Spleen (tissue), 11 donors: ENCODE measurements around the gene FBXO22. TPM values are rescaled to one million over a fixed set of nuclear protein-coding genes. Genes with fewer than 3 reads are reported as not detected.
"Not testable (repeated sequence)": the region's sequence is repeated elsewhere in the genome, so short reads cannot be mapped to it uniquely, and the experiment has no call there.

ENCODE experiments used
- DNase-seq: peaks from one replicate; pipeline ENCODE4 v3.0.0-alpha.2; 2020
- H3K27ac ChIP-seq, 8 donors: fragments of 200-600 bp; sonication (generic) in 7 of 8; 1 replicate in 4 of 8; 2 replicates in 4 of 8; pipeline versions ENCODE4 v1.5.0 to v1.8.0; 2016 to 2021; ENCODE audit warnings: inconsistent platforms in 4 of 8, mild to moderate bottlenecking in 4 of 8, moderate library complexity in 1 of 8
- H3K27me3 ChIP-seq, 7 donors: fragments of 200-600 bp; sonication (generic) in 6 of 7; replicated peaks in 1 of 7; 1 replicate in 4 of 7; 2 replicates in 3 of 7; pipeline versions ENCODE4 v1.5.0 to v1.8.0; 2016 to 2021; ENCODE audit warnings: inconsistent platforms in 3 of 7, mild to moderate bottlenecking in 1 of 7
- H3K36me3 ChIP-seq, 6 donors: fragments of 200-600 bp; sonication (generic) in 5 of 6; 1 replicate in 4 of 6; 2 replicates in 2 of 6; pipeline versions ENCODE4 v1.5.0 to v1.8.0; 2016 to 2021; ENCODE audit warnings: inconsistent platforms in 2 of 6
- H3K4me1 ChIP-seq, 6 donors: fragments of 200-600 bp; sonication (generic) in 5 of 6; 1 replicate in 3 of 6; 2 replicates in 3 of 6; pipeline versions ENCODE4 v1.5.0 to v1.8.0; 2016 to 2021; ENCODE audit warnings: inconsistent platforms in 3 of 6
- H3K4me3 ChIP-seq, 8 donors: fragments of 200-600 bp; sonication (generic) in 7 of 8; 1 replicate in 4 of 8; 2 replicates in 4 of 8; pipeline versions ENCODE4 v1.5.0 to v1.8.0; 2016 to 2021; ENCODE audit warnings: inconsistent platforms in 4 of 8, mild to moderate bottlenecking in 4 of 8, moderate library complexity in 2 of 8
- H3K9me3 ChIP-seq, 8 donors: fragments of 200-600 bp; sonication (generic) in 7 of 8; 1 replicate in 4 of 8; 2 replicates in 4 of 8; pipeline versions ENCODE4 v1.5.0 to v1.8.0; 2016 to 2021; ENCODE audit warnings: inconsistent platforms in 4 of 8
- POLR2A ChIP-seq, 3 donors: fragments of 450-650 bp; IDR thresholded peaks; one replicate each; pipeline ENCODE4 v1.5.1; 2017; ENCODE audit warnings: antibody characterized with exemption in 3 of 3, mild to moderate bottlenecking in 1 of 3
- POLR2AphosphoS5 ChIP-seq, 3 donors: sonication (generic); formaldehyde crosslinking; IDR thresholded peaks; one replicate each; pipeline ENCODE4 v1.5.1; 2017; ENCODE audit warnings: antibody characterized with exemption in 3 of 3
- WGBS, 5 donors: extraction: QIAGEN DNeasy Blood & Tissue Kit in 3 of 5; methylation state at CpG; one replicate each; pipeline versions ENCODE4 v1.1.5 to v1.1.7; 2013 to 2018; 5-methylcytosine and 5-hydroxymethylcytosine counted together
- intact Hi-C: fragments of 100-400 bp; cut with DNase I; formaldehyde crosslinking; loops from one replicate; pipeline ENCODE4 v1.15.0; 2023; ENCODE audit warnings: low total_unique reads
- polyA plus RNA-seq, 3 donors: library from polyadenylated mRNA; stranded (reverse); fragments of 200-250 nt; gene quantifications; one replicate each; pipeline ENCODE4 v1.2.1, GENCODE V29; 2013
- total RNA-seq, 7 donors: library from RNA; depleted of rRNA in 3 of 7; stranded (reverse); fragments of >200 nt in 3 of 7; fragmentation: NEBNext Ultra II Directional in 4 of 7; extraction: Animal tissue kit (Norgen Biotek cat#: 25700) in 4 of 7; gene quantifications; one replicate each; pipeline versions ENCODE4 v1.1.0 to v1.2.1, GENCODE V29; 2016 to 2021
- TF ChIP-seq, protein P1 (sequence below), 11 experiments: fragments of 200-600 bp in 7 of 11; fragments of 450-650 bp in 4 of 11; sonication (generic) in 4 of 11; IDR thresholded peaks in 8 of 11; conservative IDR thresholded peaks in 3 of 11; 1 replicate in 7 of 11; 2 replicates in 4 of 11; pipeline versions ENCODE4 v1.4.0 to v1.8.0; 2016 to 2021; ENCODE audit warnings: antibody characterized with exemption in 11 of 11, inconsistent platforms in 4 of 11, mild to moderate bottlenecking in 1 of 11
- donor health status: healthy with polysubstance abuse.
- donor health status: DM: no; HTN: no; CAD: no; lungs with moderate emphysema.
- donor health status: DM: no; HTN: no; CAD: no.
- donor health status: Bipolar disorder and iron deficiency.
- donor health status: healthy.
- donor health status: DM: no; HTN: no; CAD: no.
- donor health status: DM: yes; HTN: yes; CAD: no.

FBXO22 gene
- total and polyA plus RNA-seq, 10 donors = 4.9 to 24.9 (median 20.7) TPM

DNA sequence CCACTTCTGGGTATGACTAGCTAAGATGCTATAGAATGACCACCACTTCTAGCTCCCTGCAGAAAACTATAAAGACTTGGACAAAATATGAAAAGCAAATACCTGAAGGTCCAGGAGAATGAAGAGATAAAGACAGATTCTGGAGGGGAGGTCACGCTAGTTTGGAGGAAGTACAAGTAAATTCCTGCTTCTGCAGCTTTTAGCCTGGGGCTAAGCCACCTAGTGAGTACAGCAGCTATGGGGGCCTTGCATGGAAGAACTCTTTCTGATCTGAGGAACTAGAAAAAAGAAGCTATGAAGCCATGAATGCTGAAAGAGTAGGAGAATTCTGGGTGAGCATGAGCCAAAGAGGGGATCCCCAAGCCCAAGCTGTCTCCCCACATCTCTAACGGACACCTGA, 78.8 kb downstream of the FBXO22 start:
- no peak for DNase-seq
- H3K27ac ChIP-seq = no peak overlapping the region
- no peaks in the 10 kb centered on the region for H3K4me1 ChIP-seq
- H3K36me3 ChIP-seq = no peaks in the 10 kb centered on the region
- 74 to 92% (median 91%) methylated on average over 2 of the region's 2 CpGs for WGBS, 5 donors
- intact Hi-C loops = no loop called here
- no peaks in the 10 kb centered on the region for H3K9me3 ChIP-seq
- H3K27me3 ChIP-seq = peaks cover 0 to 1% (median 0%) of the 10 kb centered on the region in 7 donors
- H3K4me3 ChIP-seq = no peak overlapping the region
- TF ChIP-seq, protein P1, sequence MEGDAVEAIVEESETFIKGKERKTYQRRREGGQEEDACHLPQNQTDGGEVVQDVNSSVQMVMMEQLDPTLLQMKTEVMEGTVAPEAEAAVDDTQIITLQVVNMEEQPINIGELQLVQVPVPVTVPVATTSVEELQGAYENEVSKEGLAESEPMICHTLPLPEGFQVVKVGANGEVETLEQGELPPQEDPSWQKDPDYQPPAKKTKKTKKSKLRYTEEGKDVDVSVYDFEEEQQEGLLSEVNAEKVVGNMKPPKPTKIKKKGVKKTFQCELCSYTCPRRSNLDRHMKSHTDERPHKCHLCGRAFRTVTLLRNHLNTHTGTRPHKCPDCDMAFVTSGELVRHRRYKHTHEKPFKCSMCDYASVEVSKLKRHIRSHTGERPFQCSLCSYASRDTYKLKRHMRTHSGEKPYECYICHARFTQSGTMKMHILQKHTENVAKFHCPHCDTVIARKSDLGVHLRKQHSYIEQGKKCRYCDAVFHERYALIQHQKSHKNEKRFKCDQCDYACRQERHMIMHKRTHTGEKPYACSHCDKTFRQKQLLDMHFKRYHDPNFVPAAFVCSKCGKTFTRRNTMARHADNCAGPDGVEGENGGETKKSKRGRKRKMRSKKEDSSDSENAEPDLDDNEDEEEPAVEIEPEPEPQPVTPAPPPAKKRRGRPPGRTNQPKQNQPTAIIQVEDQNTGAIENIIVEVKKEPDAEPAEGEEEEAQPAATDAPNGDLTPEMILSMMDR (IDR thresholded peaks at IDR 0.05 in 8 of 11, conservative IDR thresholded peaks at IDR 0.05 in 3 of 11) = no peak
- TF ChIP-seq POLR2AphosphoS5 (IDR thresholded peaks at IDR 0.05) (no peak), POLR2A (IDR thresholded peaks at IDR 0.05) (no peak)

DNA sequence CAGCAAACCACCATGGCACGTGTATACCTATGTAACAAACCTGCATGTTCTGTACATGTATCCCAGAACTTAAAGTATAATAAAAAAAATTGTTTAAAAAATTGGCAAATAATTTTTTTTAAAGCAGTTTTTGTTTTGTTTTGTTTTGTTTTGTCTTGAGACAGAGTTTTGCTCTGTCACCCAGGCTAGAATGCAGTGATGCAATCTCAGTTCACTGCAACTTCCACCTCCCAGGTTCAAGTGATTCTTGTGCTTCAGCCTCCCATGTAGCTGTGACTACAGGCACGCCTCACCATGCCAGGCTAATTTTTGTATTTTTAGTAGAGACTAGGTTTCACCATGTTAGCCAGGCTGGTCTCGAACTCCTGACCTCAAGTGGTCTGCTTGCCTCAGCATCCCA, 81.0 kb downstream of the FBXO22 start:
- H3K4me1 ChIP-seq, H3K4me3 ChIP-seq, intact Hi-C loops, H3K27ac ChIP-seq, DNase-seq, H3K36me3 ChIP-seq, H3K27me3 ChIP-seq, H3K9me3 ChIP-seq: not testable (repeated sequence)
- WGBS, 5 donors = 85 to 91% (median 89%) methylated on average over 3 of the region's 3 CpGs

DNA sequence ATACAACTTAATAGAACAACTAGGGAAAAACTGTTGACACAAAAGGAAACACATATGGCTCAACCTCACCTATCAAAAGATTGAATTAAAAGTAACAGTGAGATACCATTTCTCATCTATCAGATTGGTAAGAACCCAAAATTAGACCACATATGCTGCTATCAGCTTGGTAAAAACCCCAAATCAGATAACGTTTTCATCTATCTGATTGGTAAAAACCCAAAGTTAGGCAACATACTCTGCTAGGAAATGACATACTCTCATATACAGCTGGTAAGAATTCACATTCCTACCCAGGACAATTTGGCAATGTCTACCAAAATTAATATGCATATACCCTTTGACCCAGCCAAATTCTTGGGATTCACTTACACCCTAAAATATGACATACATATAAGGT, 82.3 kb downstream of the FBXO22 start:
- Histone ChIP-seq H3K9me3 (no peaks in the 10 kb centered on the region), H3K36me3 (no peaks in the 10 kb centered on the region), H3K4me1 (no peaks in the 10 kb centered on the region), H3K27ac (no peak overlapping the region), H3K27me3 (no peaks in the 10 kb centered on the region), H3K4me3 (no peak overlapping the region)
- intact Hi-C loops = no loop called here
- WGBS, 5 donors = 44 to 74% (median 52%) methylated on average over 1 of the region's 1 CpG
- no peak for DNase-seq
- TF ChIP-seq POLR2A (IDR thresholded peaks at IDR 0.05) (no peak), POLR2AphosphoS5 (IDR thresholded peaks at IDR 0.05) (no peak)
- TF ChIP-seq, protein P1 (IDR thresholded peaks at IDR 0.05 in 8 of 11, conservative IDR thresholded peaks at IDR 0.05 in 3 of 11) = no peak

DNA sequence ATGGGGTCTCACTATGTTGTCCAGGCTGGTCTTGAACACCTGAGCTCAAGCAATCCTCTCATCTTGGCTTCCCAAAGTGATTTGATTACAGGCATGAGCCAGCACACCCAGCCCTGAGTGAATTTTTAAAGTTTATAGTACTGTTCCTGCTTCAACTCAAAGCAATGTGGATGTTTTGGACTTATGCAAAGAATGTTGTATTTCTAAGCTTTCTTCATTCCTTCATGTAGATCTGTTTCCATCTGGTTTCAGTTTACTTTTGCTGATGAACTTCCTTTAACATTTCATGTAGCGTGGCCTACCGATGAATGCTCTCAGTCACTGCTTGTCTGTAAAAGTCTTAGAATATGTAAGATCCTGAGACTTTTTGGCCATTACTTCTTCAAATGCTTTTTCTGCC, 85.4 kb downstream of the FBXO22 start:
- no peak overlapping the region for H3K4me3 ChIP-seq
- no peaks in the 10 kb centered on the region for H3K36me3 ChIP-seq
- WGBS, 5 donors = 86 to 94% (median 91%) methylated on average over 2 of the region's 2 CpGs
- H3K27ac ChIP-seq = no peak overlapping the region
- no peaks in the 10 kb centered on the region for H3K27me3 ChIP-seq
- TF ChIP-seq POLR2A (IDR thresholded peaks at IDR 0.05) (no peak), POLR2AphosphoS5 (IDR thresholded peaks at IDR 0.05) (no peak)
- TF ChIP-seq, protein P1 (IDR thresholded peaks at IDR 0.05 in 8 of 11, conservative IDR thresholded peaks at IDR 0.05 in 3 of 11) = no peak
- no peak for DNase-seq
- intact Hi-C loops = no loop called here
- H3K9me3 ChIP-seq = peaks cover 0 to 16% (median 13%) of the 10 kb centered on the region in 8 donors
- no peaks in the 10 kb centered on the region for H3K4me1 ChIP-seq

DNA sequence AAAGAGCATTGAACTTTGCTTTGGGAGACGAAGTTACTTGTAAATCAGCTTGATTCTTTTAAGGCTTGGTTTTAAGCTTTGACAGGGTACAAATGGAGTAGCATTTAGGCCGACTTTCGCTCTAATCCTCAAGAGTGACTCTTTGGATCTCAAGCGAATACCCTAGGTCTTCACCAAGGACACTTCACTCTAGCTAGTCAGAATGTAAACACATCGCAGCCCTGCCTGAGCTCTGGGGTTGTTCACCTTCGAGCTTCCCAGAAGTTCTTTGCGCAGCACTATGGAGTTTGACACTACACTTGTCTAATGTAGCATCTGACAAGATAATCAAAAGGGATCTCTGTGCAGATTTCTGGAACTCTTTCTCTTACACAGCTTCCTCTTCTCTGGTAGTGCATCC, 86.2 kb downstream of the FBXO22 start:
- H3K36me3 ChIP-seq = no peaks in the 10 kb centered on the region
- 88 to 97% (median 91%) methylated on average over 7 of the region's 7 CpGs for WGBS, 5 donors
- intact Hi-C loops = no loop called here
- no peaks in the 10 kb centered on the region for H3K4me1 ChIP-seq
- no peak for DNase-seq
- H3K27me3 ChIP-seq = no peaks in the 10 kb centered on the region
- TF ChIP-seq POLR2AphosphoS5 (IDR thresholded peaks at IDR 0.05) (no peak), POLR2A (IDR thresholded peaks at IDR 0.05) (no peak)
- TF ChIP-seq, protein P1 (IDR thresholded peaks at IDR 0.05 in 8 of 11, conservative IDR thresholded peaks at IDR 0.05 in 3 of 11) = no peak
- H3K27ac ChIP-seq = no peak overlapping the region
- H3K9me3 ChIP-seq = peaks cover 0 to 19% (median 16%) of the 10 kb centered on the region in 8 donors
- no peak overlapping the region for H3K4me3 ChIP-seq
